Motor neuron (in vitro differentiated cells): ENCODE data around the gene CYP46A1. TPM values are rescaled to one million over a fixed set of nuclear protein-coding genes. Genes with fewer than 3 reads are reported as not detected.
A peak's percentile ranks its signal among the peaks of the same experiment; 100 is the strongest.

Source experiments
- ATAC-seq, 8 experiments: fragments of 200-7000 bp; cut with Tn5 transposase; replicated peaks in 6 of 8; 2 replicates each; pipeline ENCODE4 v1.8.0; 2021; ENCODE audit warnings: mild to moderate bottlenecking in 8 of 8, moderate library complexity in 8 of 8
- H3K27ac ChIP-seq, 2 donors: fragments of 250-450 bp; sonication (Bioruptor Pico); 2 replicates each; pipeline ENCODE4 v1.9.0; 2021; ENCODE audit warnings: antibody characterized with exemption in 2 of 2, mild to moderate bottlenecking in 2 of 2, moderate library complexity in 1 of 2
- H3K4me1 ChIP-seq, 2 donors: fragments of 250-450 bp; sonication (Bioruptor Pico); replicated peaks in 1 of 2; 2 replicates each; pipeline ENCODE4 v1.6.1; 2021; ENCODE audit warnings: antibody characterized with exemption in 2 of 2, mild to moderate bottlenecking in 2 of 2, moderate library complexity in 1 of 2
- H3K4me3 ChIP-seq, 5 donors: fragments of 250-450 bp; sonication (Bioruptor Pico); 2 replicates each; pipeline ENCODE4 v1.9.0; 2021; ENCODE audit warnings: antibody characterized with exemption in 5 of 5, mild to moderate bottlenecking in 5 of 5, moderate library complexity in 4 of 5
- WGBS, 10 experiments: fragments of 450-650 bp; shearing (Covaris generic); methylation state at CpG; one replicate each; pipeline ENCODE4 v1.0.0; 2022; 5-methylcytosine and 5-hydroxymethylcytosine counted together
- in situ Hi-C, 9 experiments: fragments of 400-800 bp; cut with MboI; loops; one replicate each; pipeline ENCODE4 v1.15.0; 2021; ENCODE audit warnings: low sequenced_read_pairs in 9 of 9, low pct_unique_long_range_greater_than_20kb in 2 of 9; ENCODE audit not compliant: unreplicated experiment in 9 of 9
- total RNA-seq, 8 experiments: library from RNA; unstranded; fragments of 300-600 nt; gene quantifications; 2 replicates each; pipeline versions ENCODE4 v1.2.3 to v1.2.4, GENCODE V29; 2022

The CYP46A1 gene
- total RNA-seq, 8 experiments from 2014 or later = 1.7 to 12.3 (median 3.7) TPM

GRCh38 chr14:99742509-99743487, 58.7 kb downstream of the CYP46A1 start:
- Histone ChIP-seq H3K27ac (no peak overlapping the region), H3K4me3 (no peak overlapping the region), H3K4me1 (peaks cover 15 to 27% of the 10 kb centered on the region in 2 donors)
- ATAC-seq = no peak
- in situ Hi-C loops = loop anchor here in 3 of 9 experiments (25.0 kb wide), 1 partner anchor 145 kb away; no protein-coding TSS in a partner anchor
- WGBS, 10 experiments = 60 to 100% (median 94%) methylated on average over 1 to 12 of the region's 25 CpGs; no CpG with 5 or more reads in 2 of the 10 experiments

- Histone ChIP-seq H3K27ac (no peak overlapping the region), H3K4me3 (no peak overlapping the region), H3K4me1 (peaks cover 14 to 28% of the 10 kb centered on the region in 2 donors)
- in situ Hi-C loops = loop anchor here in 3 of 9 experiments (25.0 kb wide), 1 partner anchor 143 kb away; no protein-coding TSS in a partner anchor
- ATAC-seq = peak; percentile 37 to 68 (median 58)
- WGBS, 10 experiments = 0 to 55% (median 21%) methylated on average over 2 to 10 of the region's 11 CpGs
Observed at GRCh38 chr14:99744199-99744872, 60.2 kb downstream of the CYP46A1 start.

GRCh38 chr14:99744873-99745224, 60.8 kb downstream of the CYP46A1 start:
- H3K27ac ChIP-seq = no peak overlapping the region
- peak in 5 of 8 experiments; percentile 6 to 43 (median 12) for ATAC-seq
- in situ Hi-C loops = loop anchor here in 3 of 9 experiments (25.0 kb wide), 1 partner anchor 142 kb away; no protein-coding TSS in a partner anchor
- WGBS, 10 experiments = 15 to 86% (median 75%) methylated on average over 1 to 6 of the region's 7 CpGs; no CpG with 5 or more reads in 2 of the 10 experiments
- H3K4me1 ChIP-seq = peaks cover 19 to 33% of the 10 kb centered on the region in 2 donors
- no peak overlapping the region for H3K4me3 ChIP-seq

GRCh38 chr14:99745307-99745951, 61.3 kb downstream of the CYP46A1 start:
- peak in 3 of 8 experiments; percentile 68 to 73 (median 73) for ATAC-seq
- in situ Hi-C loops = loop anchor here in 3 of 9 experiments (25.0 kb wide), 1 partner anchor 142 kb away; no protein-coding TSS in a partner anchor

GRCh38 chr14:99747167-99747566, 63.1 kb downstream of the CYP46A1 start:
- in situ Hi-C loops = loop anchor here in 3 of 9 experiments (25.0 kb wide), 1 partner anchor 140 kb away; no protein-coding TSS in a partner anchor
- no peak for ATAC-seq
- no peak overlapping the region for H3K4me3 ChIP-seq
- no peak overlapping the region for H3K27ac ChIP-seq
- 53 to 81% methylated on average over 2 to 4 of the region's 7 CpGs; no CpG with 5 or more reads in 8 of the 10 experiments for WGBS, 10 experiments
- H3K4me1 ChIP-seq = peaks cover 40 to 42% of the 10 kb centered on the region in 2 donors

More at GRCh38 chr14:99745307-99745951, 61.3 kb downstream of the CYP46A1 start:
- 0 to 93% (median 49%) methylated on average over 2 to 9 of the region's 10 CpGs; no CpG with 5 or more reads in 4 of the 10 experiments for WGBS, 10 experiments
- H3K4me3 ChIP-seq = no peak overlapping the region
- H3K4me1 ChIP-seq = peaks cover 25 to 38% of the 10 kb centered on the region in 2 donors
- H3K27ac ChIP-seq = no peak overlapping the region

- in situ Hi-C loops = loop anchor here in 3 of 9 experiments (25.0 kb wide), 1 partner anchor 140 kb away; no protein-coding TSS in a partner anchor
- Histone ChIP-seq H3K4me3 (no peak overlapping the region), H3K27ac (no peak overlapping the region), H3K4me1 (peaks cover 46 to 48% of the 10 kb centered on the region in 2 donors)
- no peak for ATAC-seq
- 60 to 100% (median 94%) methylated on average over 1 to 6 of the region's 22 CpGs; no CpG with 5 or more reads in 6 of the 10 experiments for WGBS, 10 experiments
Observed at GRCh38 chr14:99747582-99748330, 63.7 kb downstream of the CYP46A1 start.

GRCh38 chr14:99748529-99748928, 64.4 kb downstream of the CYP46A1 start:
- ATAC-seq = no peak
- in situ Hi-C loops = loop anchor here in 3 of 9 experiments (25.0 kb wide), 1 partner anchor 139 kb away; no protein-coding TSS in a partner anchor
- Histone ChIP-seq H3K27ac (no peak overlapping the region), H3K4me3 (no peak overlapping the region), H3K4me1 (peaks cover 51 to 52% of the 10 kb centered on the region in 2 donors)
- 72 to 100% (median 77%) methylated on average over 2 to 8 of the region's 9 CpGs; no CpG with 5 or more reads in 1 of the 10 experiments for WGBS, 10 experiments

GRCh38 chr14:99749142-99749541, 65.0 kb downstream of the CYP46A1 start:
- 20 to 96% (median 81%) methylated on average over 1 to 11 of the region's 13 CpGs; no CpG with 5 or more reads in 4 of the 10 experiments for WGBS, 10 experiments
- H3K4me3 ChIP-seq = no peak overlapping the region
- no peak for ATAC-seq

GRCh38 chr14:99749763-99750715, 65.9 kb downstream of the CYP46A1 start:
- in situ Hi-C loops = loop anchor here in 3 of 9 experiments (25.0 kb wide), 1 partner anchor 137 kb away; no protein-coding TSS in a partner anchor
- H3K27ac ChIP-seq = peak overlapping the region; percentile 19 to 63
- no peak overlapping the region for H3K4me3 ChIP-seq
- peaks cover 39 to 50% of the 10 kb centered on the region in 2 donors for H3K4me1 ChIP-seq
- peak in 5 of 8 experiments; percentile 69 to 80 (median 80) for ATAC-seq
- 51 to 100% (median 67%) methylated on average over 1 to 8 of the region's 23 CpGs; no CpG with 5 or more reads in 1 of the 10 experiments for WGBS, 10 experiments

More at GRCh38 chr14:99749142-99749541, 65.0 kb downstream of the CYP46A1 start:
- H3K4me1 ChIP-seq = peaks cover 46 to 49% of the 10 kb centered on the region in 2 donors
- H3K27ac ChIP-seq = peak overlapping the region; percentile 19 to 63
- in situ Hi-C loops = loop anchor here in 3 of 9 experiments (25.0 kb wide), 1 partner anchor 138 kb away; no protein-coding TSS in a partner anchor

- no peak overlapping the region for H3K4me3 ChIP-seq
- H3K4me1 ChIP-seq = peaks cover 38 to 51% of the 10 kb centered on the region in 2 donors
- no peak overlapping the region for H3K27ac ChIP-seq
- 80 to 100% (median 89%) methylated on average over 1 to 6 of the region's 11 CpGs; no CpG with 5 or more reads in 2 of the 10 experiments for WGBS, 10 experiments
- no peak for ATAC-seq
- in situ Hi-C loops = no loop called here
Observed at GRCh38 chr14:99750746-99751450, 66.8 kb downstream of the CYP46A1 start.
